Karpas-422 (cell line): ENCODE measurements around the gene CAPN12. TPM values are rescaled to one million over a fixed set of nuclear protein-coding genes. Genes with fewer than 3 reads are reported as not detected.
A peak's percentile ranks its signal among the peaks of the same experiment; 100 is the strongest.
"Not testable (repeated sequence)": the region's sequence is repeated elsewhere in the genome, so short reads cannot be mapped to it uniquely, and the experiment has no call there.

Experiments
- DNase-seq: peaks from one replicate; pipeline ENCODE4 v3.0.0-alpha.2; 2015
- H2AFZ ChIP-seq: fragments of 200-600 bp; sonication (generic); 2 replicates; pipeline ENCODE4 v1.6.1; 2014; ENCODE audit warnings: antibody characterized with exemption, low read length, mixed read lengths
- H3K27ac ChIP-seq: fragments of 200-600 bp; sonication (generic); 2 replicates; pipeline ENCODE4 v1.5.1; 2014; ENCODE audit warnings: mild to moderate bottlenecking, low read length, moderate library complexity
- H3K27me3 ChIP-seq: fragments of 200-600 bp; sonication (generic); 2 replicates; pipeline ENCODE4 v1.6.1; 2014; ENCODE audit warnings: low read length, mixed read lengths
- H3K36me3 ChIP-seq: fragments of 200-600 bp; sonication (generic); 2 replicates; pipeline ENCODE4 v1.6.1; 2014; ENCODE audit warnings: low read length, mixed read lengths; ENCODE audit not compliant: insufficient read depth
- H3K4me1 ChIP-seq: fragments of 200-600 bp; sonication (generic); 2 replicates; pipeline ENCODE4 v1.6.1; 2014; ENCODE audit warnings: mild to moderate bottlenecking, low read length, mixed read lengths
- H3K4me2 ChIP-seq: fragments of 200-600 bp; sonication (generic); 2 replicates; pipeline ENCODE4 v1.6.1; 2014; ENCODE audit warnings: low read length, low read depth, mild to moderate bottlenecking; ENCODE audit not compliant: poor library complexity, severe bottlenecking
- H3K4me3 ChIP-seq: fragments of 200-600 bp; sonication (generic); 2 replicates; pipeline ENCODE4 v1.5.1; 2014; ENCODE audit warnings: mild to moderate bottlenecking, antibody characterized with exemption, low read length, mixed read lengths
- H3K79me2 ChIP-seq: fragments of 200-600 bp; sonication (generic); 2 replicates; pipeline ENCODE4 v1.6.1; 2014; ENCODE audit warnings: mild to moderate bottlenecking, low read length, mixed read lengths
- H3K9ac ChIP-seq: fragments of 200-600 bp; sonication (generic); 2 replicates; pipeline ENCODE4 v1.6.0; 2014; ENCODE audit warnings: low read length
- H3K9me2 ChIP-seq: fragments of 200-600 bp; sonication (generic), shearing (Covaris generic); replicated peaks from 2 replicates; pipeline ENCODE4 v1.6.0; 2014; ENCODE audit warnings: mild to moderate bottlenecking, low read length, moderate library complexity; ENCODE audit not compliant: insufficient read depth
- H3K9me3 ChIP-seq: fragments of 300-700, 200-600 bp; sonication (generic); 2 replicates; pipeline ENCODE4 v1.6.1; 2014; ENCODE audit warnings: low read length, mixed read lengths
- H4K20me1 ChIP-seq: fragments of 200-600 bp; sonication (generic); 2 replicates; pipeline ENCODE4 v1.6.1; 2014; ENCODE audit warnings: mild to moderate bottlenecking, antibody characterized with exemption, low read length, low read depth; ENCODE audit not compliant: insufficient read depth
- total RNA-seq: library from RNA; depleted of rRNA; stranded (reverse); fragments of >200 nt; shearing (Covaris generic); gene quantifications from 2 replicates; pipeline ENCODE4 v1.2.3, GENCODE V29; 2014; ENCODE audit warnings: low replicate concordance; rRNA removed

Gene CAPN12, protein sequence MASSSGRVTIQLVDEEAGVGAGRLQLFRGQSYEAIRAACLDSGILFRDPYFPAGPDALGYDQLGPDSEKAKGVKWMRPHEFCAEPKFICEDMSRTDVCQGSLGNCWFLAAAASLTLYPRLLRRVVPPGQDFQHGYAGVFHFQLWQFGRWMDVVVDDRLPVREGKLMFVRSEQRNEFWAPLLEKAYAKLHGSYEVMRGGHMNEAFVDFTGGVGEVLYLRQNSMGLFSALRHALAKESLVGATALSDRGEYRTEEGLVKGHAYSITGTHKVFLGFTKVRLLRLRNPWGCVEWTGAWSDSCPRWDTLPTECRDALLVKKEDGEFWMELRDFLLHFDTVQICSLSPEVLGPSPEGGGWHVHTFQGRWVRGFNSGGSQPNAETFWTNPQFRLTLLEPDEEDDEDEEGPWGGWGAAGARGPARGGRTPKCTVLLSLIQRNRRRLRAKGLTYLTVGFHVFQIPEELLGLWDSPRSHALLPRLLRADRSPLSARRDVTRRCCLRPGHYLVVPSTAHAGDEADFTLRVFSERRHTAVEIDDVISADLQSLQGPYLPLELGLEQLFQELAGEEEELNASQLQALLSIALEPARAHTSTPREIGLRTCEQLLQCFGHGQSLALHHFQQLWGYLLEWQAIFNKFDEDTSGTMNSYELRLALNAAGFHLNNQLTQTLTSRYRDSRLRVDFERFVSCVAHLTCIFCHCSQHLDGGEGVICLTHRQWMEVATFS
- 0.40 TPM in 1 of 2 replicates, not detected in the other for total RNA-seq

DNA sequence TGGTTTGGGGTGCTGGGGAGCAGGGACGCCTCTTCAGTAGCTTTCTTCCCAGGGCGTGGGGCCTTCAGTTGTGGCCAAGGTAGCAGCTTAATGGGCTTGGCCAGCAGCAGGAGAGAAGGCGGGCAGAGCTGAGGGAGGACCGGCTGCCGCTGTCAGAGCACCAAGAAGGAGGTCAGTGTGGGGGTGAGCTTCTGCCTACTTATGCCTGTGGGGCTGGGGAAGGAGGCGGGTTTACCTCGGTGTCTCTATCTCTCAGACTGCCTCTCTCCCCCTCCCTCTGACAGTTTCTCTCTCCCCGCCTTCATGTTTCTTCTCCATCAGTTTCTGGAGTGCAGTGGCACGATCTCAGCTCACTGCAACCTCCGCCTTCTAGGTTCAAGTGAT is at the start of gene CAPN12:
Gene CAPN12, minus strand, starts transcription at position 177 of the 384 bp plus-strand sequence. CDS start 309 bp downstream, outside the sequence.
- Histone ChIP-seq H3K9me3 (no peaks in the 10 kb centered on the region), H3K4me1 (no peaks in the 10 kb centered on the region)
- no peak for DNase-seq

DNA sequence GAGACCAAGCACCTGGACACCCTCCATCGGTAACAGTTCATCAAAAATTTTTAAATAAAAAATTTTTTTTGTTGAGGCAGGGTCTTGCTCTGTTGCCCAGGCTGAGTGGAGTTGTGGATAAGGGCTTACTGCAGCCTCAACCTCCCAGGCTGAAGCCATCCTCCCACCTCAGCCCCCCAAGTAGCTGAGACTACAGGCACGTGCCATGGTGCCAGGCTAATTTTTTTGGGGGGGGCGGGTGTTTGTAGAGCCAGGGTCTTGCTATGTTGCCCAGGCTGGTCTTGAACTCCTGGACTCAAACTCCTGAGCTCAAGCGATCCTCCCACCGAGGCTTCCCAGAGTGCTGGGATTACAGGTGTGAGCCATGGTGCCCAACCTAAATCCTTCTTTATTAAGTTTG is 49.4 kb upstream of the CAPN12 start:
- H3K4me2 ChIP-seq, result no peak overlapping the region
- no peaks in the 10 kb centered on the region for H3K79me2 ChIP-seq
- no peak overlapping the region for H3K4me3 ChIP-seq
- no peaks in the 10 kb centered on the region for H3K9me2 ChIP-seq
- no peaks in the 10 kb centered on the region for H3K9me3 ChIP-seq
- no peak for DNase-seq
- no peaks in the 10 kb centered on the region for H3K27me3 ChIP-seq
- H3K4me1 ChIP-seq, result peaks cover 3% of the 10 kb centered on the region; the same call in 1 of the 2 replicates
- no peaks in the 10 kb centered on the region for H4K20me1 ChIP-seq
- no peak overlapping the region for H3K27ac ChIP-seq
- no peak overlapping the region for H2AFZ ChIP-seq
- H3K9ac ChIP-seq, result no peak overlapping the region
- H3K36me3 ChIP-seq, result no peaks in the 10 kb centered on the region

More for the DNA sequence above, at the start of gene CAPN12:
- Histone ChIP-seq H3K79me2 (no peaks in the 10 kb centered on the region), H3K4me2 (no peak within 1 kb of the TSS), H4K20me1 (no peaks in the 10 kb centered on the region), H3K4me3 (no peak within 1 kb of the TSS), H3K36me3 (no peaks in the 10 kb centered on the region), H3K9ac (no peak within 1 kb of the TSS), H3K9me2 (no peaks in the 10 kb centered on the region), H2AFZ (no peak within 1 kb of the TSS), H3K27me3 (no peaks in the 10 kb centered on the region), H3K27ac (no peak within 1 kb of the TSS)

DNA sequence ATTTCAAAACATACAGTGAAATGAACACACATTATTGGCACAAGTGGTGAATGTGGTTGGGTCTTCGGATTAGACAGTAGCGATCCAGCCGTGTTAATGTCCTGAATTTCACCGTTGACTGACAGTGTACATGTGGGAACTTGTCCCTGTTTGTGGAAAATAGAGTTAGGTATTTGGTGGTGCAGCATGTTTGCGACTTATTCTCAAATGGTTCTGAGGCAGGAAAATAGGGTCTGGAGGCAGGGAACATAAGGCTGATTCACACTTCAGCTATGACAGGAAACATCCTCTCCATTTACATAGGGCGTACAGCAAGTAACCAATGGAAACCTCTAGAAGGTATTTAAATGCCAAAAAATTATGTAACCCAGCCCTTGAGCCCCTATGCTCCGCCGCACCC is 48.9 kb upstream of the CAPN12 start:
- Histone ChIP-seq H3K9ac (no peak overlapping the region), H3K4me3 (no peak overlapping the region), H3K27ac (no peak overlapping the region), H3K36me3 (no peaks in the 10 kb centered on the region), H3K4me2 (no peak overlapping the region), H3K4me1 (peaks cover 3% of the 10 kb centered on the region; the same call in 1 of the 2 replicates), H3K9me2 (no peaks in the 10 kb centered on the region), H3K27me3 (no peaks in the 10 kb centered on the region), H3K9me3 (no peaks in the 10 kb centered on the region), H3K79me2 (no peaks in the 10 kb centered on the region), H4K20me1 (no peaks in the 10 kb centered on the region), H2AFZ (no peak overlapping the region)
- no peak for DNase-seq

DNA sequence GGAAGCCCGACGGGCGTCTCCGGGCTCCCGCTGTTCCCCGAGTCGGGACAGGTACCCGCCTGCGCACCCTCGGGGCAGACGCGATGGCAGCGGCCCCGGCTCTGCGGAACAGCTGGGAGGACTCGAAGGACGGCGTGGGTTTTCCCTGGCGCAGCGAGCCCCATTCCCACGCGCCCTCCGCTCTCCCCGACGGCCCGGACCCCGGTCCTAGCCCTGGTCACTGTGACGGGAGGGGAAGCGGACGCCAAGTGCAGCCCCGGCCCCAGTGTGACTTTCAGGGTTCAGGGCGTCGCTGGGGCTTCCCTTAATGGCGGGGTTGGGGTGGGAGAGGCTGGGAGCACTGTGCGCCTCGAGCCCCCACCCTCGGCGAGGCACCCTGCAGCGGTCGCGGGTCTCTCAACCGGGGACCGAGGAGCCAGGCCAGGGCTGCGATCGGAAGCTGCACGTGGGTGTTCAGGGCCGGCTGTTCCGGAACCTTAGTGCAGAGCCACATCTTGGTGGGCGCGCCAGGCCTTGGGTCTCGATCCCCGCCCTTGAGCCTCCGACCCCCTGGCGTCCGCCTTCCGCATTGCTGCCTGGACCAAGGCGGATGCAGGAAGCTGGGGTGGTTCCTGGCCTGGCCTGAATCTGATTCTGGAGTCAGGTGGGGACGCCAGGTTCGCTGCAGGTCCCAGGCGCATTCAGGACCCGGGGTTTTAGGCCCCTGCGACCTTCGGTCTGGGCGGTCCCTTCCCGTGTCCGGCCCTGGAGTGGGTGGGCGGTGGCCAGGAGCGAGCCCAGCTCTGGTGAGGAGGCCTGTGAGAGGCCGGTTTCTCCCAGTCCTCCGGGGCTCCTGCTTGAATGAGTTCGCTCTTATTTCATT is 48.2 kb upstream of the CAPN12 start:
- H2AFZ ChIP-seq, result no peak overlapping the region
- H3K27ac ChIP-seq, result no peak overlapping the region
- no peaks in the 10 kb centered on the region for H3K9me3 ChIP-seq
- no peak overlapping the region for H3K9ac ChIP-seq
- no peak overlapping the region for H3K4me2 ChIP-seq
- H3K27me3 ChIP-seq, result no peaks in the 10 kb centered on the region
- no peaks in the 10 kb centered on the region for H3K79me2 ChIP-seq
- no peak overlapping the region for H3K4me3 ChIP-seq
- peaks cover 3% of the 10 kb centered on the region; the same call in 1 of the 2 replicates for H3K4me1 ChIP-seq
- H4K20me1 ChIP-seq, result no peaks in the 10 kb centered on the region
- no peaks in the 10 kb centered on the region for H3K36me3 ChIP-seq
- no peaks in the 10 kb centered on the region for H3K9me2 ChIP-seq
- DNase-seq, result no peak

DNA sequence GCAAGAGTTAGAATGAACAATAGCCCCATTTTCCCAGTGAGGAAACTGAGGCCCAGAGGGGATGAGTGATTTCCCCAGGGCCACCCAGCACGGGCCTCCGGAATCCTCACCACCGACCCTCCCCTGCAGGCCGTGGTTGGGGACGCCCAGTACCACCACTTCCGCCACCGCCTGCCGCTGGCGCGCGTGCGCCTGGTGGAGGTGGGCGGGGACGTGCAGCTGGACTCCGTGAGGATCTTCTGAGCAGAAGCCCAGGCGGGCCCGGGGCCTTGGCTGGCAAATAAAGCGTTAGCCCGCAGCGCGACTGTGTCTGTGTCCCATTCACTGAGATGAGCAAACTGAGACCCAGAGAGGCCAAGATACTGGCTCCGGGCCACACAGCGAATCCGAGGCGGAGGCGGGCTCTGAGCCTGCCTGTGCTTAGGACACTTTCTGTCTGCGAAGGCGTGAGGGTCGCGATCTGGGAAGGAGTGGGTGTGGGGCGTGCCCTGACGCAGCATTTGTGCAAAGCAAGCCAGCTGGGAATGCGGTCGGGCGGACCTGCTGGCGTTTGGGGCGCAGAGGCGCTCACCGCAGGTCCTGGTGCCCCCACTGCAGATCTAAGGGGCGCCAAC is 47.3 kb upstream of the CAPN12 start:
- not testable (repeated sequence) for H2AFZ ChIP-seq, DNase-seq, H3K4me3 ChIP-seq, H3K9me2 ChIP-seq, H3K79me2 ChIP-seq, H4K20me1 ChIP-seq, H3K9ac ChIP-seq, H3K4me2 ChIP-seq, H3K4me1 ChIP-seq, H3K27me3 ChIP-seq, H3K36me3 ChIP-seq, H3K27ac ChIP-seq, H3K9me3 ChIP-seq

DNA sequence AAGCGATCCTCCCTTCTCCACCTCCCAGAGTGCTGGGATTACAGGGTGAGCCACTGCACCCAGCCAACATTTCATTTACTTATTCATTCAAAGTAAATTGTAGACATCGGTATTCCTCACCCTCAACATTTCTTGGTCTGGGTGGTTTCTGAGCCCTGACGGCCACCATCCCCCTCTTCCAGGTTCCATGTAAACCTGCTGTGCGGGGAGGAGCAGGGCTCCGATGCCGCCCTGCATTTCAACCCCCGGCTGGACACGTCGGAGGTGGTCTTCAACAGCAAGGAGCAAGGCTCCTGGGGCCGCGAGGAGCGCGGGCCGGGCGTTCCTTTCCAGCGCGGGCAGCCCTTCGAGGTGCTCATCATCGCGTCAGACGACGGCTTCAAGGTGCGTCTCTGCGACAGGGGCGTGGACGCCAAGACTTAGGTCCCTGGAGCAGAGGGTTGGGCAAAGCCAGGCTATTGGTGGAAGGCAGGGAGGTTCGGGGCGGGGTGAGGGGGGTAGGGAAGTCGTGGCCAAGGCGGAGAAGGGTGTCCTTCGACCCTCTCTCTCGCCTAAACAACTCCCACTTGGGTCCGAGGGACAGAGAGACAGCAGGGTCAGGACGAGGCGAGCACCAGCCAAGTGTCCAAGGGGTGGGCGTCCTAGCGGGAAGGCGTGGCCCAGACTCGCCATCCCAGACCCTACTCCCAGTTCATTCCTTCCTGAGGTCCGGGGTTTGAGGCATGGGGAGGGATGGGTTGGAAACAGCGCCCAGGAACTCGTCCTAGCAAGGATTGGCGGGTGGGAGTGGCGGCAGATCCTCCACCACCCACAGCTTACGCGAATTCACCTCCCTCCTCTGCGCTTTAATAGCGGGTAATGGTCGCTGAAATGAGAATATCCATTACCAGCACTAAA is 46.5 kb upstream of the CAPN12 start:
- H3K9me3 ChIP-seq, H3K27me3 ChIP-seq, H3K4me2 ChIP-seq, H3K36me3 ChIP-seq, H3K79me2 ChIP-seq, H2AFZ ChIP-seq, H3K27ac ChIP-seq, H3K4me3 ChIP-seq, H3K9ac ChIP-seq, H3K4me1 ChIP-seq, DNase-seq, H4K20me1 ChIP-seq, H3K9me2 ChIP-seq: not testable (repeated sequence)

DNA sequence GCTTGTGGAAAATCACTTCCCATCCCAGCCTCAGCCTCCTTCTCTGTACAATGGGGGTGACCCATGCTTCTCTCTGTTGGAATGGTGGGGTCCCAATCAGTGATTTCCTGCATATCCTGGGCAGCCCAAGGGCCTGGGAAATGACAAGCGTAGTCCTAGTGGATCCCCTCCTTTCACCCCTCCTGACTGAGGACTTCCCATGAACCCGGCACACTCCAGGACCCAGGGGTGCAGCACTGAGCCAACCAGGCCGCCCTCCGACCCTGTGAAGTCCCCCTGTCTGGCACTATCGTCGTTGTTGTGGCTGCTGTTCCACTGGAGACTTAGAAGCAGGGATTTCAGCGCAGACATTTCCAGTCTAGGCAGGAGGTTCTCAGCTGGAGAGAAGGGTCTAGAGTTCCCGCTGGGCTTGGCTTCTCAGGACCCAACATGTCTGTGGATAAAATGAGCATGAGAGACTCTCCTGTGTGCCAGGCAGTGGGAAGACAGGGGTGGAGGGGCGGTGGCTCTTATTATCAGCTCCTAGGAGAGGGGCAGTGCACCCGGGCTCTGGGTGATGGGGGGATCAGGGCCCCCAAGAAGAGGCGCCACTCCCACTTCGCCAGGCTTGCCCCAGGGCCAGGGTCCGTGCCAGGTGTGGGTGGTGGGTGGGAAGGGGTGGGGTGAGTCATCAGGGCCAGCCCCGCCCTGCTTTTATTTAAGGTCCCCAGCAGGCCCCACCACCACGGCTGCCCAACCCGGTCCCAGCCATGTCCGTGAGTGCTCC is 44.4 kb upstream of the CAPN12 start, which contains the start of gene LGALS7B:
Gene LGALS7B, plus strand, starts transcription at position 723 of the 766 bp plus-strand sequence. Its CDS starts 27 bp downstream, at position 750.
- Histone ChIP-seq H3K4me3 (no peak within 1 kb of the TSS), H3K4me2 (no peak within 1 kb of the TSS), H4K20me1 (no peaks in the 10 kb centered on the region), H3K4me1 (no peaks in the 10 kb centered on the region), H2AFZ (no peak within 1 kb of the TSS), H3K36me3 (no peaks in the 10 kb centered on the region), H3K9me3 (no peaks in the 10 kb centered on the region), H3K27me3 (no peaks in the 10 kb centered on the region), H3K9me2 (no peaks in the 10 kb centered on the region), H3K27ac (no peak within 1 kb of the TSS), H3K79me2 (no peaks in the 10 kb centered on the region), H3K9ac (no peak within 1 kb of the TSS)
- DNase-seq, result peak; percentile 36
